Dermis blood vessel endothelial cell (primary cell): Measurements from ENCODE around the gene SULT4A1. TPM values are rescaled to one million over a fixed set of nuclear protein-coding genes. Genes with fewer than 3 reads are reported as not detected.
"Not testable (repeated sequence)": the region's sequence is repeated elsewhere in the genome, so short reads cannot be mapped to it uniquely, and the experiment has no call there.

Source experiments
- DNase-seq: peaks from one replicate; pipeline ENCODE4 v3.0.0; 2010
- total RNA-seq: library from RNA; depleted of rRNA; stranded (reverse); fragments of >200 nt; gene quantifications from 2 replicates; pipeline ENCODE4 v1.2.3, GENCODE V29; 2014

The SULT4A1 gene
- total RNA-seq, 1 donor from 2014 or later, result not detected

GRCh38 chr22:43885786-43886185, 23.5 kb upstream of the SULT4A1 start:
- no peak for DNase-seq

DNA sequence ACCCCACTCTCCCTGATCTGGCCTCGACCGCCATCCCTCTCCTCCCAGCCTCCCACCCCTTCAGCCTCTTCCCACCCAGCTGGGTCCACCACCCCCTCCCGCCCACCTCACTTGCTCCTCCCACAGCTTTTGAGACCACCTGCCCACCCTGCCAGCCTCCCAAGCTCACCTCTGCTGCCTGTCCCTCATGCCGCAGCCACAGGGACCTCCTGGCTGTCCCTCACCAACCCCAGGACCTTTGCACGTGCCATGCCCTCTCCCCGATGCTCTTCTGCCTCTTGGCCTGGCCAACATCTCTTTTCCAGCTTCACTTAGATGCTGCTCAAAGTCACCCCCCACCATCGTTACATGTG, 23.0 kb upstream of the SULT4A1 start:
- no peak for DNase-seq

- peak; percentile 65 for DNase-seq
Measured at GRCh38 chr22:43884600-43885318, 22.4 kb upstream of the SULT4A1 start.

DNA sequence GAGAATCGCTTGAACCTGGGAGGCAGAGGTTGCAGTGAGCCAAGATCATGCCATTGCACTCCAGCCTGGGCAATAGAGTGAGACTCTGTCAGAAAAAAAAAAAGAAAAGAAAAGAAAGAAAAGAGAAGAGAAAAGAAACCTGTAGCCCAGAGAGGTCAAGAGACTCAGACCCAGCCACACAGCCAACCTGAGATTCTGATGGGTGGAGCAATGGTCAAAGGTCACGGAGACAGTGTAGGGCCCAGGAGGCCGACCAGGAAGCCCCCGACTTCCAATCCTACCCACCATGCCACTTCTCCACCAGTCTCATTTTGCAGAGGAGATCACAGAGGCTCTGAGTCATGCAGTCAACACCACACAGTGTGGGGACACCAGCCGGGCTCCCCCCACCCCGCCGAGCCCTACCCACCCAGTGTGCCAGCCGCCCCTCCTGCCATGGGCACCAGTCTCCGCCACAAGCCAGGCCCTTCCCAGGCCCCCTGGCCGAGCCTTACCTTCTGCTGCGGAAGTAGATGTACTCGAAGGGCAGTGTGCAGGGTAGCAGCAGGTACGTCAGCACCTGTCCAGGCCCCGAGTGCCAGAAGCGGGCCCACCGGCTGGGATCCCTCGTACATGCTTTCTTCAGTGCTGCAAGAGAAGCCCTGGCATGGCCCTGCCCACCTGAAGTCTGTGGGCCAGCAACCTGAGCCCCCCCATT, 21.6 kb upstream of the SULT4A1 start:
- DNase-seq, result no peak

- peak; percentile 75 for DNase-seq
Measured at GRCh38 chr22:43883012-43883661, 20.8 kb upstream of the SULT4A1 start.

DNA sequence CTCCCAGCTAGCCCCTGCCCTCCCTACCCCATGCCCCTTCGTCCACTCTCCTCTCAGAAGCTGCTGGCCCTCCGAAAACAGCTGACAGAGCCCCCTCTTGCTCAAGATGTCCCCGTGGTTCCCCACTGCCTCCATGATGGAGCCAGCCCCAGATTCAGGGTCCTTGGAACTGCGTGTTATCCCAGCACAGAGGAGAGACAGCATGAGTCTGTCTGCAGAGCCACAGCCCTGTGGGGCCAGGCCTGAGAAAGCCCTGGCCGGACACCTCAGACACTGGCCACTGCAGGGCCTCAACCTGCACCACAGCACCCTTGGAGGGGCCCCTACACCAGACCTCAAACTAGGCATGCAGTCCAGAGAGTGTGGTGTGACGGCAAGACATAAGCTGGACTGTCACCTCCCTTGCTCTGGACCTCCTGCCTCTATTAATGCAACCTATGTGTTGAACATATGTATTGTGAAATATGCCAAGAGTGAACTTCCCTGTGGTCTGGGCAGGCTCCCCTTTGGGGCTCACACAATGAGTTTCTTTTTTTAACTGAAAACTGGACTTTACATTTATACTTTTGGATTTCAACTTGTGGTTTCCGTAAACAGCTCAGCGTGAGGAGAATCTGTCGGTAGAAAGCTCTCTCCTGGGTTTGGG, 19.9 kb upstream of the SULT4A1 start:
- no peak for DNase-seq

DNA sequence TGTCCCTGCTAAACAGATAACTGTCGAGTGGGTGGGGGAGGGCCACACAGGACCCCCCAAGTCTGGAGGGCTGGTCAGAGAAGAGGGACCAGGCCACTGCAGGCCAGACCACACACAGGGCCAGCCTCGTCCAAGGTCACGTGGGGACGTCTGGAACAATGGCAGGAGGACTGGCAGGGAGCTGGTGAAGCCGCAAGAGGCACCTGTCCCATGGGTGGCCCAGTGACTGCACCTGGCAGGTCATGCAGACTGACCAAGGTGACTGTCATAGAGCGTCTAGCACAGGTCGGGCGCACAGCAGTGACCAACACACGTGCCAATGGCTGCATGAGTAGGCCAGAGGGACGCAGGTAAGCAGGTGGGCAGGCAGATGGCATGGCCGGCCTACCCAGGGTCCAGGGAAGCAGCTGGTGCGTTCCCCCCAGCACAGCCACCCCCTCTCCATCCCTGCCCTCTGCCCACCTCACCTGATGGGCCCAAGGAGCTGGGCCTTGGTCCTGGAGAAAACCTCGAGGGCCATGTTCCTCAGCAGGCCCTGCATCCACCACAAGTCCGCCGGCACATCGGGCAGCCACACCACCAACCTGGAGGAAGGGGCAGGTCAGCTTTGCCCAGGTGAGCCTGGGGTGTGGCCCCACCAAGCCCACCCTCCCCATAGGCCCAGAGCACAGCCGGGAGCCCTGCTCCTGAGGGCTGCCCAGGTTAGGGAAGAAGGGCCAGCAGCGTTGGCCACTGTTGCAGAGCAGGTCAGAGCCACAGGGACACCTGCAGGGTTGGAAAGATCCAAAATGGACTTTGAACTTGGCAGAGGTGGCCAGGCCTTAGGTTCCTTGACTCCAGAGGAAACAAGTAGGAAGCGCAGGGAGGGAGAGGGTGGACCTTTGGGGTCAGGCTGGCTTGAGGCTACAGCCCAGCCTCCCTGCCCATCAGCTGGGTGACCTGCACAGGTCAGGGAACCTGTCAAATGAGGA, 19.1 kb upstream of the SULT4A1 start:
- no peak for DNase-seq

DNA sequence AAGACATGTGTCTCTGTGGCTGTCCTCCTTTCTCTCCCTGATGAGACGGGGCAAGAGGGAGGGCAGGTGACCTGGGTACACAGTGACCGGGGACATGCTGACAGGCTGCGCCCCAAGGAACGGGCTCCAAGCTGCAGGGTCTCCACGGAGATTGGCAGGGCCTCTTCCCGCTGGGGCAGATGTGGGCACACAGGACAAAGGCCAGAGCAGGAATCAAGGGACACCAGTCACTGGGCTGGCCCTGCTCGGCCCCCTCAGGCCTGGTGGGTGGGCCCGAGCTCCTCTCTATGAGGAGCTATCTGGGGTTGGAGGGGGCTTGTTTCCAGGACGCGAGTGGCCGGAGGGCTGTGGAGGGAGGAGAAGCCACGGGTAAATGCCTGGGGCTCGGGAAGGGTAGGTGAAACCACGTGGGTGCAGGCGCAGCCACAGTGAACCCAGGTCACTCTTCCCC, 18.3 kb upstream of the SULT4A1 start:
- DNase-seq, result no peak

GRCh38 chr22:43879901-43880540, 17.7 kb upstream of the SULT4A1 start:
- DNase-seq, result no peak

GRCh38 chr22:43878831-43879550, 16.7 kb upstream of the SULT4A1 start:
- DNase-seq, result no peak

- no peak for DNase-seq
Measured at GRCh38 chr22:43878079-43878795, 15.9 kb upstream of the SULT4A1 start.

GRCh38 chr22:43876866-43877509, 14.7 kb upstream of the SULT4A1 start:
- DNase-seq, result no peak

GRCh38 chr22:43869799-43870198, 7.5 kb upstream of the SULT4A1 start:
- DNase-seq, result no peak

DNA sequence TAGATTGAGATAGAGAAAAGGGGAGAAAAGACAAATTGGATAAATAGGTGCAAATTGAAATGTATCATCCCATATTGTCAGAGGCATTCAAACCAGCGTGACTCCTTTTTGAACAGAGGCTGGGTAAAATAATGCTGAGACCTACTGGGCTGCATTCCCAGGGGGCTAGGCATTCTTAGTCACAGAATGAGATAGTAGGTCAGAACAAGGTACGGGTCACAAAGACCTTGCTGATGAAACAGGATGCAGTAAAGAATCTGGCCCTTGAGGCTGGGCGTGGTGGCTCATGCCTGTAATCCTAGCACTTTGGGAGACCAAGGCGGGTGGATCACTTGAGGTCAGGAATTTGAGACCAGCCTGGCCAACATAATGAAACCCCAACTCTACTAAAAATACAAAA, 6.7 kb upstream of the SULT4A1 start:
- DNase-seq, result not testable (repeated sequence)

DNA sequence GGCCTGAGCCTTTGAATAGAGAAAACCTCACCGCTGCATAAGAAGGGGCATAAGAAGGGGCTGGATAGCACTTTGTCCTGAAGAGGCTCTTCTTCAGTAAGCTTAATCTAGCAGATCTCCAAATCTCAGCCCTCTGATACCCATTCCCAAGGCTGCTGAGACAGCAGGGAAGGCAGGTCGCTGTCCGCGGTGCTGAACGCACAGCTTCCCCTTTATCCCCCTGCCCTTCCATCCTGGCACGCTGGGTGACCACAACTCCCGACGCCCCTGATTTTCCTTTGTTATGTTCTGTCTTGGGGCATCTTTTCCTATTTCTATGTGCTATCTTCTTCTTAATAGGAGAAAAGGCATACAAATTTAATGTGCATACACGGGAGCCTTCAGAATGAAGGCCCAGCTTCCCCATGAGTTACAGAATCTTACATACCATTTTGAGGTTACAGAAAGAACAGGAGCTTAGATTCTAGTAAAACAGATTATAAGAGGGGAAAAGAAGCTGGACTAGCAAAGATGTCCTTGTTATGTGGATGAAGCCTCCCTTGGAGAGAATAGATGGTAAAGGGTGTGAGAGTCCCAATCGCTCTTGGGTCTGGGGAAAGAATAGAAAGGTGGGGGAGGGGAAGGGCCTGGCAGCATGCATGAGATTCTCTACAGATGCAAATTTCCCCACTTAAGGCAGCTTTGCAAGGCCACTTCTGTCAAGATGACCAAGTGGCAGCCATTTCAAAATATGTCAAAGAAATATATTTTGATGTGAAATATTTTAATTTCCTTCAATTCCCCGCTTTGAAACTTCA, 5.7 kb upstream of the SULT4A1 start:
- peak; percentile 76 for DNase-seq

DNA sequence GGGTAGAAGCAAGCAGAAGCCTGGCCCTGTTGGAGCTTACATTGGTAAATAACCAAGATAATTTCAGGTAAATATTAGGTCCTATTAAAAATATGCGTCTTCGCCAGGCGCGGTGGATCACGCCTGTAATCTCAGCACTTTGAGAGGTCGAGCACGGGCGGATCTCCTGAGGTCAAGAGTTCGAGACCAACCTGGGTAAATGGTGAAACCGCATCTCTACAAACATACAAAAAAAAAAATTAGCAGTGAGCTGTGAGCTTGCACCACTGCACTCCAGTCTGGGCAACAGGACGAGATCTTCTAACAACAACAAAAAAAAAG, 529 bp upstream of the SULT4A1 start:
- no peak for DNase-seq

- DNase-seq, result no peak
Measured at GRCh38 chr22:43861529-43861928, 784 bp downstream of the SULT4A1 start.

DNA sequence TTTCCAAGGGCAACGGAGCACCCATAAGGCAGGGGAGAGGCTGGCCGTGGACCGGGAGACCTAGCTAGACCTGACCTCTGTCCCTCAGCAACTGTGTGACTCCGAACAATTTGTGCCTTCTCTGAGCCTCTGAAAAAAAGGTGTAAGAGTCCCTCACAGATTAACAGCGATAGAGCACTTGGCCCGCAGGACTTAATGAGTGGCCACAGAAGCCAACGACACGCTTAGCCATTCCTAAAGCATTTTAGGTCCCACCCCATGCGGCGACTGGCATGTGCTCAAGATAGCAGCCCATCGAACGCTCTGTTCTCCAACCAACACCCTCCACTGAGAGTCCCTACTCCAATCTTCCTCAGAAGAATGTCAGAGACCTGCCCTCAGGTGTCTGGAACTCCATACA, 1.5 kb downstream of the SULT4A1 start:
- DNase-seq, result no peak

GRCh38 chr22:43860126-43860525, 2.2 kb downstream of the SULT4A1 start:
- no peak for DNase-seq
